Measurements from ENCODE around the gene UFD1. TPM values are rescaled to one million over a fixed set of nuclear protein-coding genes. Genes with fewer than 3 reads are reported as not detected.

UFD1 gene
- total and polyA plus RNA-seq, 9 of the 15 experiments (the other 6 are each of a cell fraction or from before 2014, with no cell fraction given): 238 to 645 (median 363) TPM

- TF ChIP-seq NFE2L1 (tag; IDR thresholded peaks at IDR 0.05; ENCODE audit: borderline replicate concordance, low read depth) (no peak), ZNF121 (CRISPR knock-in tag; conservative IDR thresholded peaks at IDR 0.05) (no peak), HMBOX1 (IDR thresholded peaks at IDR 0.05) (no peak), PTTG1 (tag; IDR thresholded peaks at IDR 0.05; ENCODE audit: low read depth) (no peak), HMGXB4 (CRISPR knock-in tag; IDR thresholded peaks at IDR 0.05) (0 out of 2 replicates have a peak, but pooled peaks have one; percentile 81), NR1H2 (CRISPR knock-in tag; IDR thresholded peaks at IDR 0.05) (no peak), RBM22 (IDR thresholded peaks at IDR 0.05; ENCODE audit: low read depth, low read length, poor library complexity, severe bottlenecking) (peak; percentile 95), STAG1 (CRISPR knock-in tag; IDR thresholded peaks at IDR 0.05; ENCODE audit: borderline replicate concordance) (no peak), RBM25 (IDR thresholded peaks at IDR 0.05; ENCODE audit: low read depth, low read length, severe bottlenecking) (no peak), SPI1 (IDR thresholded peaks at IDR 0.05; ENCODE audit: borderline replicate concordance, low read depth, low read length) (no peak), RREB1 (CRISPR knock-in tag; IDR thresholded peaks at IDR 0.05) (peak; percentile 7; the same call in 1 of the 2 replicates), KLF6 (CRISPR knock-in tag; IDR thresholded peaks at IDR 0.05; ENCODE audit: borderline replicate concordance) (no peak; the same call in 1 of the 2 replicates), ZNF12 (CRISPR knock-in tag; IDR thresholded peaks at IDR 0.05) (no peak), MTA1 (IDR thresholded peaks at IDR 0.05; ENCODE audit: borderline replicate concordance) (no peak), FOXA3 (CRISPR knock-in tag; conservative IDR thresholded peaks at IDR 0.05 in 1 of 2, IDR thresholded peaks at IDR 0.05 in 1 of 2) (no peak), KDM2B (CRISPR knock-in tag; IDR thresholded peaks at IDR 0.05) (peak; percentile 30; the same call in 1 of the 2 replicates), L3MBTL2 (IDR thresholded peaks at IDR 0.05) (no peak), SREBF1 (IDR thresholded peaks at IDR 0.05; ENCODE audit: borderline replicate concordance, low read depth, low read length) (no peak), CTBP1 (IDR thresholded peaks at IDR 0.05; ENCODE audit: borderline replicate concordance) (no peak), CCNT2 (IDR thresholded peaks at IDR 0.05; ENCODE audit: borderline replicate concordance, extremely low read depth, insufficient read length, low read depth, low read length) (no peak), ZNF561 (CRISPR knock-in tag; conservative IDR thresholded peaks at IDR 0.05) (no peak)
These were observed at the start of gene UFD1 (continued) for GRCh38 chr22:19478901-19479354.
